Measurements from ENCODE around the gene SMG6. TPM values are rescaled to one million over a fixed set of nuclear protein-coding genes. Genes with fewer than 3 reads are reported as not detected.
"Not testable (repeated sequence)": the region's sequence is repeated elsewhere in the genome, so short reads cannot be mapped to it uniquely, and the experiment has no call there.

Gene SMG6
- total RNA-seq, 1 experiment from 2014 or later: 28.6 TPM

DNA sequence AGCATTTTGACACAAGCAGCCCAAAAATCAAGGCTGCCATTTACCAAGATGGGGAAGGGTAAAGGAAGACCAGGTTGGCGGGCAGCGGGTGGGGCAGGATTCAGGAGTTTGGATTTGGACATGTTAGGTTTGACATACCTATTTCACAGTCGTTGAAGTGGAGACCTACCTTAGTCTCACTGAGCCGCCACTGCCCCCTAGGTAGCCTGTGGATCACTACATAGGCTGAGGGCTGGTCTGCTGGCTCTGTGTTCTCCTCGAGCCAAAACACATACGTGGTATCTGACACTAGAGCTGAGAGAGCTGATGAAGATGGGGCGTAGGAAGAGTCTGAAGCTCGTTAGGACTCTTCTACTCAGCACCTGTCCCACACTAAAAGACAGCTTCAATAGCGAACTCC is 133.6 kb downstream of the SMG6 start:
- Histone ChIP-seq H2BK12ac (ENCODE audit: insufficient read length, low read depth, low read length) (no peak overlapping the region), H4K5ac (ENCODE audit: insufficient read length, low read depth, low read length) (no peak overlapping the region), H3K27ac (ENCODE audit: insufficient read length, low read depth, low read length) (no peak overlapping the region), H3K9me3 (ENCODE audit: control insufficient read depth, low read depth, low read length) (no peaks in the 10 kb centered on the region), H2AK5ac (ENCODE audit: insufficient read length, low read length) (no peak overlapping the region), H3K27me3 (ENCODE audit: insufficient read depth, low read length) (no peaks in the 10 kb centered on the region), H2BK5ac (ENCODE audit: insufficient read length, low read length) (no peak overlapping the region), H4K91ac (ENCODE audit: insufficient read length, low read depth, low read length) (no peak overlapping the region), H3K56ac (ENCODE audit: insufficient read length, low read depth, low read length) (no peak overlapping the region), H3T11ph (ENCODE audit: low read length) (no peak overlapping the region), H3K14ac (ENCODE audit: insufficient read depth, low read length) (no peak overlapping the region), H3K23ac (ENCODE audit: insufficient read length, low read depth, low read length) (no peak overlapping the region), H2BK120ac (ENCODE audit: low read depth, low read length, poor library complexity, severe bottlenecking) (no peak overlapping the region), H3K4ac (ENCODE audit: low read depth, low read length) (no peak overlapping the region), H3K79me1 (ENCODE audit: insufficient read depth, low read depth, low read length, poor library complexity, severe bottlenecking) (no peaks in the 10 kb centered on the region), H3K23me2 (ENCODE audit: insufficient read length, low read depth, low read length, poor library complexity, severe bottlenecking) (no peaks in the 10 kb centered on the region), H3K18ac (ENCODE audit: insufficient read length, low read depth, low read length) (no peak overlapping the region), H3K9ac (ENCODE audit: extremely low read depth, insufficient read length, low read length) (no peak overlapping the region), H2BK15ac (ENCODE audit: low read depth, low read length) (no peak overlapping the region), H4K8ac (replicated peaks; ENCODE audit: insufficient read length, low read depth, low read length) (no peak overlapping the region), H3K4me1 (ENCODE audit: insufficient read depth, low read length) (no peaks in the 10 kb centered on the region), H2BK20ac (ENCODE audit: low read depth, low read length, poor library complexity, severe bottlenecking) (no peak overlapping the region), H4K20me1 (ENCODE audit: control insufficient read depth, insufficient read depth, insufficient read length) (no peaks in the 10 kb centered on the region), H2AFZ (ENCODE audit: low read length) (no peak overlapping the region), H3K79me2 (ENCODE audit: insufficient read depth, low read length) (no peaks in the 10 kb centered on the region), H3K4me2 (ENCODE audit: insufficient read depth, insufficient read length, low read length) (no peak overlapping the region)
- peaks cover 2 to 15% of the 10 kb centered on the region in 2 experiments; a peak in 3 of 4 replicates for H3K4me1 Mint-ChIP-seq
- no CpG with 5 or more reads among the region's 9 CpGs for WGBS (ENCODE audit: extremely low coverage, insufficient read length, low lambda C conversion rate)
- no peaks in the 10 kb centered on the region for H3K27me3 Mint-ChIP-seq (ENCODE audit: low read depth)
- H3K36me3 Mint-ChIP-seq (ENCODE audit: insufficient read depth in 1 of 3, low read depth in 3 of 3): peaks cover 2 to 12% (median 6%) of the 10 kb centered on the region in 3 experiments; a peak in 6 of 7 replicates
- no peaks in the 10 kb centered on the region for H3K9me3 Mint-ChIP-seq
- no peak overlapping the region for H3K4me3 Mint-ChIP-seq
- TF ChIP-seq, protein P1, sequence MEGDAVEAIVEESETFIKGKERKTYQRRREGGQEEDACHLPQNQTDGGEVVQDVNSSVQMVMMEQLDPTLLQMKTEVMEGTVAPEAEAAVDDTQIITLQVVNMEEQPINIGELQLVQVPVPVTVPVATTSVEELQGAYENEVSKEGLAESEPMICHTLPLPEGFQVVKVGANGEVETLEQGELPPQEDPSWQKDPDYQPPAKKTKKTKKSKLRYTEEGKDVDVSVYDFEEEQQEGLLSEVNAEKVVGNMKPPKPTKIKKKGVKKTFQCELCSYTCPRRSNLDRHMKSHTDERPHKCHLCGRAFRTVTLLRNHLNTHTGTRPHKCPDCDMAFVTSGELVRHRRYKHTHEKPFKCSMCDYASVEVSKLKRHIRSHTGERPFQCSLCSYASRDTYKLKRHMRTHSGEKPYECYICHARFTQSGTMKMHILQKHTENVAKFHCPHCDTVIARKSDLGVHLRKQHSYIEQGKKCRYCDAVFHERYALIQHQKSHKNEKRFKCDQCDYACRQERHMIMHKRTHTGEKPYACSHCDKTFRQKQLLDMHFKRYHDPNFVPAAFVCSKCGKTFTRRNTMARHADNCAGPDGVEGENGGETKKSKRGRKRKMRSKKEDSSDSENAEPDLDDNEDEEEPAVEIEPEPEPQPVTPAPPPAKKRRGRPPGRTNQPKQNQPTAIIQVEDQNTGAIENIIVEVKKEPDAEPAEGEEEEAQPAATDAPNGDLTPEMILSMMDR (conservative IDR thresholded peaks at IDR 0.05): peak; percentile 73
- no peak overlapping the region for H3K27ac Mint-ChIP-seq
- DNase-seq: peak; percentile 67

DNA sequence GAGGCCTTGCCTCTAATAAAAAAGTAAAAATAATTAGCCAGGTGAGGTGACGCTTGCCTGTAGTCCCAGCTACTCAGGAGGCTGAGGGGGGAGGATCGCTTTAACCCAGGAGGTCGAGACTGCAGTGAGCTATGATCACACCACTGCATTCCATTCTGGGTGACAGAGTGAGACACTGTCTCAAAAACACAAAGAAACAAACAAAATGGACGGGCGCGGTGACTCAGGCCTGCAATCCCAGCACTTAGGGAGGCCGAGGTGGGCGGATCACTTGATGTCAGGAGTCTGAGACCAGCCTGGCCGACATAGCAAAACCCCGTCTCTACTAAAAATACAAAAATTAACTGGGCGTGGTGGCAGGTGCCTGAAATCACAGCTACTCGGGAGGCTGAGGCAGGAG is 137.9 kb downstream of the SMG6 start:
- not testable (repeated sequence) for H4K5ac ChIP-seq (ENCODE audit: insufficient read length, low read depth, low read length); H3K79me2 ChIP-seq (ENCODE audit: insufficient read depth, low read length); H3K18ac ChIP-seq (ENCODE audit: insufficient read length, low read depth, low read length); H2AFZ ChIP-seq (ENCODE audit: low read length); H3K9me3 ChIP-seq (ENCODE audit: control insufficient read depth, low read depth, low read length); H3K27me3 ChIP-seq (ENCODE audit: insufficient read depth, low read length); H3K27me3 Mint-ChIP-seq (ENCODE audit: low read depth); H3K14ac ChIP-seq (ENCODE audit: insufficient read depth, low read length); H3K4ac ChIP-seq (ENCODE audit: low read depth, low read length); H3K4me3 Mint-ChIP-seq; H2BK20ac ChIP-seq (ENCODE audit: low read depth, low read length, poor library complexity, severe bottlenecking); H4K20me1 ChIP-seq (ENCODE audit: control insufficient read depth, insufficient read depth, insufficient read length); H3K4me1 Mint-ChIP-seq; H2BK5ac ChIP-seq (ENCODE audit: insufficient read length, low read length); H3K23me2 ChIP-seq (ENCODE audit: insufficient read length, low read depth, low read length, poor library complexity, severe bottlenecking); H3K9me3 Mint-ChIP-seq; H3K79me1 ChIP-seq (ENCODE audit: insufficient read depth, low read depth, low read length, poor library complexity, severe bottlenecking); H3K27ac Mint-ChIP-seq; H2BK12ac ChIP-seq (ENCODE audit: insufficient read length, low read depth, low read length); H3K56ac ChIP-seq (ENCODE audit: insufficient read length, low read depth, low read length); H2AK5ac ChIP-seq (ENCODE audit: insufficient read length, low read length); H3T11ph ChIP-seq (ENCODE audit: low read length); H2BK15ac ChIP-seq (ENCODE audit: low read depth, low read length); H3K4me2 ChIP-seq (ENCODE audit: insufficient read depth, insufficient read length, low read length); H3K4me1 ChIP-seq (ENCODE audit: insufficient read depth, low read length); H2BK120ac ChIP-seq (ENCODE audit: low read depth, low read length, poor library complexity, severe bottlenecking); H3K9ac ChIP-seq (ENCODE audit: extremely low read depth, insufficient read length, low read length); H4K91ac ChIP-seq (ENCODE audit: insufficient read length, low read depth, low read length); H4K8ac ChIP-seq (replicated peaks; ENCODE audit: insufficient read length, low read depth, low read length); H3K27ac ChIP-seq (ENCODE audit: insufficient read length, low read depth, low read length); H3K23ac ChIP-seq (ENCODE audit: insufficient read length, low read depth, low read length); DNase-seq
- WGBS (ENCODE audit: extremely low coverage, insufficient read length, low lambda C conversion rate): no CpG with 5 or more reads among the region's 12 CpGs
- peaks cover 3 to 22% (median 6%) of the 10 kb centered on the region in 3 experiments; a peak in 6 of 7 replicates for H3K36me3 Mint-ChIP-seq (ENCODE audit: insufficient read depth in 1 of 3, low read depth in 3 of 3)
